Dedifferentiated amniotic fluid mesenchymal stem cell (primary cell): ENCODE measurements around the gene ACADM.
"Not testable (repeated sequence)": the region's sequence is repeated elsewhere in the genome, so short reads cannot be mapped to it uniquely, and the experiment has no call there.

Source experiments
- DNase-seq: peaks from one replicate; pipeline ENCODE4 v3.0.0-alpha.2; 2016; ENCODE audit errors: extremely low spot score

ACADM gene

GRCh38 chr1:75724472-75725022 lies at the start of gene ACADM:
Gene ACADM (plus strand): TSS chr1:75724709. CDS start chr1:75724788, 79 bp downstream.
- peak; percentile 55 for DNase-seq

- DNase-seq: no peak
Measured at GRCh38 chr1:75677443-75677842, 47.1 kb upstream of the ACADM start.

- DNase-seq: not testable (repeated sequence)
Measured at GRCh38 chr1:75677964-75678363, 46.5 kb upstream of the ACADM start.

GRCh38 chr1:75690547-75690946 lies 34.0 kb upstream of the ACADM start:
- DNase-seq: no peak

GRCh38 chr1:75693551-75693950 lies 31.0 kb upstream of the ACADM start:
- DNase-seq: no peak

- DNase-seq: no peak
Measured at GRCh38 chr1:75696000-75696399, 28.5 kb upstream of the ACADM start.

GRCh38 chr1:75707191-75707590 lies 17.3 kb upstream of the ACADM start:
- no peak for DNase-seq

- DNase-seq: no peak
Measured at GRCh38 chr1:75708910-75709309, 15.6 kb upstream of the ACADM start.

GRCh38 chr1:75710832-75711231 lies 13.7 kb upstream of the ACADM start:
- no peak for DNase-seq

GRCh38 chr1:75711846-75712245 lies 12.7 kb upstream of the ACADM start:
- DNase-seq: no peak

GRCh38 chr1:75712306-75712705 lies 12.2 kb upstream of the ACADM start:
- DNase-seq: no peak

GRCh38 chr1:75719810-75720209 lies 4.7 kb upstream of the ACADM start:
- no peak for DNase-seq

GRCh38 chr1:75720325-75720724 lies 4.2 kb upstream of the ACADM start:
- no peak for DNase-seq

- DNase-seq: no peak
Measured at GRCh38 chr1:75720820-75721219, 3.7 kb upstream of the ACADM start.

- not testable (repeated sequence) for DNase-seq
Measured at GRCh38 chr1:75722246-75722645, 2.3 kb upstream of the ACADM start.

- no peak for DNase-seq
Measured at GRCh38 chr1:75722966-75723365, 1.5 kb upstream of the ACADM start.

- peak; percentile 16 for DNase-seq
Measured at GRCh38 chr1:75723989-75724471, 479 bp upstream of the ACADM start.

- DNase-seq: peak; percentile 22
Measured at GRCh38 chr1:75725266-75725665, 757 bp downstream of the ACADM start.

GRCh38 chr1:75725861-75726361 lies 1.4 kb downstream of the ACADM start:
- DNase-seq: no peak

GRCh38 chr1:75727571-75727970 lies 3.1 kb downstream of the ACADM start:
- DNase-seq: no peak

- no peak for DNase-seq
Measured at GRCh38 chr1:75730432-75730831, 5.9 kb downstream of the ACADM start.

GRCh38 chr1:75731881-75732280 lies 7.4 kb downstream of the ACADM start:
- no peak for DNase-seq

GRCh38 chr1:75732703-75733102 lies 8.2 kb downstream of the ACADM start:
- DNase-seq: no peak

GRCh38 chr1:75733661-75734060 lies 9.2 kb downstream of the ACADM start:
- DNase-seq: no peak
